Measurements from ENCODE around the gene ADCYAP1R1.
"Not testable (repeated sequence)": the region's sequence is repeated elsewhere in the genome, so short reads cannot be mapped to it uniquely, and the experiment has no call there.

The ADCYAP1R1 gene

DNA sequence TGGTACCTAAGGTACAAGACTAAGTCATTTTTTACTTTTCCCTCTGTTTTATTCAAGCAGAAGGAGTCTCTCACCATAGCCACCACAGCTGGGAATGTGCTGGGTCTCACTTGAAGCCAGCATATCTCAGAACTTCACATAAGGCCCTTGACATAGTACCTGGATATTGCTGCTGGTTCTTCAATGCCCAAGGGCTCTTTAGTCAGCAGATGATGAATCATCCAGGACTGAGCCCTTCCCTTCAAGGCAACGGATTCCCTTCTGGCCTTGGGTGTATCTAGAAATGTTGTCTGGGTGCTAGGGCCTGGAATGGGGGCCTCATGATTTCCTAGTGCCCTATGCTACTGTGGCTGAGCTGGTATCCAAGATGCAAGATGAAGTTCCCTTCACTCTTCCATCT lies 93.9 kb downstream of the ADCYAP1R1 start:
- DNase-seq, result no peak

DNA sequence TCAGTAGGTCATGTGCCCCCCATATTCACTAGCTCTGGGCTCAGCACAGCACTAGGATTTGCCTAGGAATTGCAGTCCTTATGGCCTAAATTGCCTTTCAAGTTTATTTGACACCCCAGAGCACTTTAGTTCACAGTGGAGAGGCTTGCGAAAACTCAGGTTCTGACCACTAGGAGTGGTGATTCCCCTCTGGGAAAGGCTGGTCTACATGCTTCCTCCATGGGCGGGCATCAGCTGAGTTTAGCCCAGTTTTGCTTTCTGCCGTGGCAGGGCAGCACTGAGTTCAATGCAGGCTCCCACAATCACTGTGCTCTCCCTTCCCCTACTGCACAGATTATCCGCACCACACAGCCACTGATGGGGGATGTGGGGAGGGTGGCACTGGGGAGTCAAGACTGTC lies 94.4 kb downstream of the ADCYAP1R1 start:
- no peak for DNase-seq

DNA sequence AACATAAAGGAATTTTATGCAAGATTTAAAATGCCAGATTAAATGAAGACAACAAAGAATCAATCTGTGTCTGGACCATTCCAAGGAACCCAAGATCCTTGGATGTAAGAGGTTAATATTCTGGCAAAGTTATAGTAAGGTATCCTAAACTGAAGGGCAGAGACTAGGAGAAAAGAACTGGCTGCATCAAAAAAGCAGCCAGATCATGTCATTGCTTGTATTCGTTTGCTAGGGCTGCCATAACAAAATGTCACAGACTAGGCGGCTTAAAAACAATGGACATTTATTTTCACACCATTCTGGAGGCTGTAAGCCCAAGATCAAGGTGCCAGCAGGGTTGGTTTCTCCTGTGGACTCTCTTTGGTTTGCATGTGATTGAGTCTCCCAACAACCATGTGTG lies 99.7 kb downstream of the ADCYAP1R1 start:
- DNase-seq, result no peak

DNA sequence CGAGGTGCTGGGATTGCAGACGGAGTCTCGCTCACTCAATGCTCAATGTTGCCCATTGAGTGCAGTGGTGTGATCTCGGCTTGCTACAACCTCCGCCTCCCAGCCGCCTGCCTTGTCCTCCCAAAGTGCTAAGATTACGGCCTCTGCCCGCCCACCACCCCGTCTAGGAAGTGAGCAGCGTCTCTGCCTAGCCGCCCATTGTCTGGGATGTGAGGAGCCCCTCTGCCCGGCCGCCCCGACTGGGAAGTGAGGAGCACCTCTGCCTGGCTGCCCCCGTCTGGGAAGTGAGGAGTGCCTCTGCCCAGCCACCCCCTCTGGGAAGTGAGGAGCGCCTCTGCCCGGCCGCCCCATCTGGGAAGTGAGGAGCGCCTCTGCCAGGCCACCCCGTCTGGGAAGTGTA lies 101.2 kb downstream of the ADCYAP1R1 start:
- DNase-seq, result not testable (repeated sequence)

DNA sequence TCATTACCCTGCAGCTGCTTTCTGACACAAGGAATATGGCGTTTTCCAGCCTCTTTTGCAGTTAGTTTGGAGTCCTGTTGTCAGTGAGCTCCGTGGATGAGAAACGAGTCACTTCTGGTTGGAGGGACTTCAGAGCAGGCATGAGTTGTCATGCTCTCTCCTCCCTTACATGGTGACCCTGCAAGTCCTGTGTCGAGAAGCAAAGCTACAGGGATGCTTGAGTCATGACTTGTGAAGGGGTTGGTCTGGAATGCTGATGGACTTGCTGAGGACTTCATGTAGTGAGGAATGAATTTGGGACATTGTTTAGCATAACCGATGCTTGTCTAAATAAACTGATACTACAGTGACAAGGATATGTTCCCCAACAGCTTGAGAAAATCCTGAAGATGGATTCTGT lies 108.8 kb downstream of the ADCYAP1R1 start:
- DNase-seq, result no peak
